HG03135 (cell line): ENCODE measurements around the gene OR13H1.
"Not testable (repeated sequence)": the region's sequence is repeated elsewhere in the genome, so short reads cannot be mapped to it uniquely, and the experiment has no call there.

Experiments
- ATAC-seq: cut with Tn5 transposase; IDR thresholded peaks from one replicate; pipeline ENCODE4 v1.9.1; 2021; ENCODE audit warnings: mild to moderate bottlenecking, moderate library complexity; ENCODE audit not compliant: unreplicated experiment

OR13H1 gene

GRCh38 chrX:131543774-131544173 is at the start of gene OR13H1:
Gene OR13H1, plus strand, starts transcription at chrX:131544074. Its CDS starts 0 bp downstream, at chrX:131544074.
- no peak for ATAC-seq

- ATAC-seq, result not testable (repeated sequence)
These were observed 42.3 kb upstream of the OR13H1 start for GRCh38 chrX:131501556-131501955.

GRCh38 chrX:131513159-131513914 is 30.5 kb upstream of the OR13H1 start:
- ATAC-seq, result no peak

- no peak for ATAC-seq
These were observed 22.1 kb upstream of the OR13H1 start for GRCh38 chrX:131521824-131522223.

- no peak for ATAC-seq
These were observed 344 bp downstream of the OR13H1 start for GRCh38 chrX:131544218-131544617.

GRCh38 chrX:131549011-131549410 is 5.1 kb downstream of the OR13H1 start:
- ATAC-seq, result no peak

- not testable (repeated sequence) for ATAC-seq
These were observed 8.6 kb downstream of the OR13H1 start for GRCh38 chrX:131552453-131552852.

- ATAC-seq, result no peak
These were observed 14.7 kb downstream of the OR13H1 start for GRCh38 chrX:131558562-131558961.

GRCh38 chrX:131564553-131565229 is 20.8 kb downstream of the OR13H1 start:
- ATAC-seq, result no peak

- ATAC-seq, result no peak
These were observed 22.0 kb downstream of the OR13H1 start for GRCh38 chrX:131565909-131566308.

GRCh38 chrX:131571348-131571747 is 27.5 kb downstream of the OR13H1 start:
- no peak for ATAC-seq

- no peak for ATAC-seq
These were observed 28.6 kb downstream of the OR13H1 start for GRCh38 chrX:131572372-131573014.

- no peak for ATAC-seq
These were observed 33.5 kb downstream of the OR13H1 start for GRCh38 chrX:131577413-131577812.

GRCh38 chrX:131577999-131578734 is 34.3 kb downstream of the OR13H1 start:
- no peak for ATAC-seq

GRCh38 chrX:131578735-131579367 is 35.0 kb downstream of the OR13H1 start:
- not testable (repeated sequence) for ATAC-seq

GRCh38 chrX:131588995-131589394 is 45.1 kb downstream of the OR13H1 start:
- ATAC-seq, result no peak
